C4-2B (cell line): ENCODE data around the gene MSGN1.
A peak's percentile ranks its signal among the peaks of the same experiment; 100 is the strongest.

ENCODE experiments used
- H3K27ac ChIP-seq: fragments of 450-650 bp; 2 replicates; pipeline ENCODE4 v1.5.1; 2017
- CTCF ChIP-seq: fragments of 450-650 bp; conservative IDR thresholded peaks from 2 replicates; pipeline ENCODE4 v1.5.1; 2017; ENCODE audit warnings: mild to moderate bottlenecking
- ZFX ChIP-seq: fragments of 450-650 bp; IDR thresholded peaks from 2 replicates; pipeline ENCODE4 v1.6.1; 2017

Gene MSGN1

DNA sequence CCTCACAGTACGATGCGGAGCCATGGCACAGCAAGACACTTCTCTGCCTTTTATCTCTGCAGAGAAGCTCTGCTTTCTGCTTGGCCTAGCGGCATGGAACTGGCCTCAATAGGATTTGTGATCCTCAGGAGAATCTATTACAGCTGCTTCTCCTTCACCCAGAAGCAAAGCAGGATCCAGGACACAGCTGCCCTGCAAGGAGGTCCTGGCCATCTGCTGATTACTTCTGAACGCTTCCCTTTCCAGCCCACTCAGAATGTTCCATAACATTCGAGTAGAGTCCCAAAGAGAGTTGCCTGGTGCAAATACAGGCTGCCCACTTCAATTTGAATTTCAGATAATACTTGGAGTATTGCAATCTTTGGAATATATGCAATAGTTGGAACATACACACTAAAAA, 33.0 kb downstream of the MSGN1 start:
- no peak for TF ChIP-seq CTCF
- TF ChIP-seq ZFX, result no peak
- no peak overlapping the region for H3K27ac ChIP-seq

GRCh38 chr2:17850151-17850550, 33.9 kb downstream of the MSGN1 start:
- no peak overlapping the region for H3K27ac ChIP-seq
- no peak for TF ChIP-seq CTCF
- TF ChIP-seq ZFX, result no peak

- no peak overlapping the region for H3K27ac ChIP-seq
- TF ChIP-seq ZFX (no peak), CTCF (peak; percentile 85)
Observed at GRCh38 chr2:17851731-17852585, 35.7 kb downstream of the MSGN1 start.

DNA sequence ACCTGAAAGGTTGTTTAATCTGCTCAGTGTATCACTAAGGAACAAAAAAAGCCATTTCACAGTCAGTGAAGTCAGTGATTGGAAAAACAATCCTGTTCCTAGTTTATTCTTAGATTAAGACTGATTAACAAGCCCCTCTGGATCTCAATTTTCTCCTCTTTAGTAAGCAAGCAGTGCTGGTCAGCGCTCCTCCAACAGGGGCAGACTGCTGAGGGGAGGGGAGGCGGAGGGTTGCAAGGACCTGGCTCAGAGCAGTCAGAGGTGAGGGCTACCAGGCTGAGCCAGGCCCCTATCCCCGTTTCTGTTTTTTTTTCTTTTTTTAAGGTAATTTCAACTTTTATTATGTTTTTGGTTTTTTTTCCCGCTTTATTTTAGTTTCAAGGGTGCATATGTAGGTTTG, 37.5 kb downstream of the MSGN1 start:
- no peak overlapping the region for H3K27ac ChIP-seq
- TF ChIP-seq ZFX (no peak), CTCF (no peak)

DNA sequence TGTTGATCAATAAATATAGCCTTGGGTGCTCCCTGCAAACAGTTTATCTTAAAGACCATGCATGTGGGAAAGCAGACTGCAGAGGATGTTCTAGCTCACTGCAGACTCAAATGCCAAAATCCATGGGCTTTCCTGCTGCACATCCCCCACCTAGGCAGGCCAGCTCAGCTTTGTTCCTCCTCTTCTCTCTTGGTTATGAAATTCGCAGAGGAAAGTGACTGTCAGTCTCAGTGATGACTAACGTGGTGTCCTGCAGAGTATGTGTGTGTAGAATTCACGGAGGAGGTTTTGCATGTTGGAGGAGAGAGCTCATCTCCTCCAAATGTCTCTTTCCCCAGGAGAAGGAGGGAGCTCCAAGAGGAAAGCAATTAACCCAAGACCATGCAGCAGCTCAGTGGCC, 40.8 kb downstream of the MSGN1 start:
- H3K27ac ChIP-seq, result no peak overlapping the region
- TF ChIP-seq ZFX (no peak), CTCF (no peak)

GRCh38 chr2:17858064-17858463, 41.8 kb downstream of the MSGN1 start:
- no peak overlapping the region for H3K27ac ChIP-seq
- TF ChIP-seq CTCF (no peak), ZFX (no peak)

DNA sequence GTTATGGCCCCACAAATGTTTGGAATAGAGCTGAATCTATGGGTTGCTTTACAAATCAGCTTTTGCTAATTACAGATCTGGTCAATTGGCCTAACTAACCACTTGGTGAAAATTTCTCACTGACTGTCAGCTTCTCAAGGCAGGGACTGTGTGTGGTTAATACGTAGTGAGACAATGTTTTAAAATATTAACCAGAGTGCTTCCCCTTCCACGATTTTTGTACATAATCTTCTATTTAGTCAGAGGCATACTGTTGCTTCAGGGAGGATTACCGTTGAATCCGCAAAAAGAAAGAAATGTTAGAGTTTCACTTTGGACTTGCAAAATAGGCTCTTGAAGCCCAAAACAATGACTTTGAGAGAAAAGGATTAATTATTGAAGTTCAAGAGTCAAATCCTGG, 47.3 kb downstream of the MSGN1 start:
- no peak overlapping the region for H3K27ac ChIP-seq
- TF ChIP-seq ZFX (no peak), CTCF (no peak)
